SK-N-SH treated with all-trans-retinoic acid at 6 μM for 48 hours (cell line): ENCODE data around the gene PCDH12.

Experiments used
- ARNTL ChIP-seq: fragments of 450-650 bp; formaldehyde crosslinking; IDR thresholded peaks from 2 replicates; pipeline ENCODE4 v1.5.0; 2020; ENCODE audit warnings: low read depth, mild to moderate bottlenecking, moderate library complexity, borderline replicate concordance
- BACH2 ChIP-seq: fragments of 250-450 bp; sonication (Bioruptor Pico); IDR thresholded peaks from 2 replicates; pipeline ENCODE4 v1.9.0; 2021; ENCODE audit warnings: mild to moderate bottlenecking, borderline replicate concordance
- ESRRG ChIP-seq: fragments of 250-450 bp; sonication (Bioruptor Pico); IDR thresholded peaks from 2 replicates; pipeline ENCODE4 v1.6.1; 2021; ENCODE audit warnings: mild to moderate bottlenecking
- GLIS3 ChIP-seq: fragments of 250-450 bp; sonication (Bioruptor Pico); IDR thresholded peaks from 2 replicates; pipeline ENCODE4 v1.5.0; 2020; ENCODE audit warnings: mild to moderate bottlenecking, moderate library complexity
- OSR1 ChIP-seq: fragments of 250-450 bp; sonication (Bioruptor Pico); IDR thresholded peaks from 2 replicates; pipeline ENCODE4 v1.8.0; 2022; ENCODE audit warnings: moderate library complexity, mild to moderate bottlenecking, inconsistent platforms
- PATZ1 ChIP-seq: fragments of 250-450 bp; sonication (Bioruptor Pico); IDR thresholded peaks from 2 replicates; pipeline ENCODE4 v1.8.0; 2020; ENCODE audit warnings: mild to moderate bottlenecking, moderate library complexity, borderline replicate concordance
- RARB ChIP-seq: fragments of 250-450 bp; sonication (Bioruptor Pico); IDR thresholded peaks from 2 replicates; pipeline ENCODE4 v1.8.0; 2021; ENCODE audit warnings: mild to moderate bottlenecking, moderate library complexity
- TOX ChIP-seq: fragments of 250-450 bp; sonication (Bioruptor Pico); IDR thresholded peaks from 2 replicates; pipeline ENCODE4 v1.8.0; 2021; ENCODE audit warnings: mild to moderate bottlenecking, moderate library complexity, borderline replicate concordance
- ZFP3 ChIP-seq: fragments of 250-450 bp; sonication (Bioruptor Pico); IDR thresholded peaks from 2 replicates; pipeline ENCODE4 v1.5.0; 2020; ENCODE audit warnings: mild to moderate bottlenecking, moderate library complexity
- ZFP30 ChIP-seq: fragments of 450-650 bp; formaldehyde crosslinking; IDR thresholded peaks from 2 replicates; pipeline ENCODE4 v1.5.0; 2022; ENCODE audit warnings: mild to moderate bottlenecking, moderate library complexity
- ZNF565 ChIP-seq: fragments of 450-650 bp; formaldehyde crosslinking; conservative IDR thresholded peaks from 2 replicates; pipeline ENCODE4 v1.5.0; 2020; ENCODE audit warnings: low read depth, mild to moderate bottlenecking, moderate library complexity
- ZNF70 ChIP-seq: fragments of 450-650 bp; formaldehyde crosslinking; IDR thresholded peaks from 2 replicates; pipeline ENCODE4 v1.5.0; 2020; ENCODE audit warnings: mild to moderate bottlenecking, moderate library complexity

DNA sequence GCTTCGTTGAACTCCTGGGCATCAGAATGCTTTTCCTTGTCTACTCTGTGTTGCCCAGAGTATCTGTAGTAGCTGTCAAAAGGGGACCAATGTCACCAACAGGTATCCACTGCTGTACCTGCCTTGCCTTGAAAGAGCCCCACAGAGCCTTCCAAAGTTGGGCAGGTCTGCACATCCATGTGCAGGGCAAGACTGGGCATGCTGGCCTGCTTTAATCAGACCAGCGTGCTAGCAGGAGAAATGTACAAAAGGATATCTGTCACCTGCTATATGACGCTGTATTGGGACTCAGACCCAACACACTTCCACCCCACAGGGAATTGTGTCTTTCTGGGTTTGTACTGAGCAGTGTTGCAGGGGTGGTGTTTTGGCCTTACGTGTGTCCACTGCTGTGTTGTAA is 22.5 kb downstream of the PCDH12 start:
- no peak for TF ChIP-seq ARNTL (CRISPR knock-in tag)
- TF ChIP-seq ZNF70, result no peak
- TF ChIP-seq PATZ1 (CRISPR knock-in tag), result no peak
- TF ChIP-seq RARB (CRISPR knock-in tag), result no peak
- TF ChIP-seq ESRRG, result no peak
- TF ChIP-seq BACH2 (CRISPR knock-in tag), result no peak
- no peak for TF ChIP-seq OSR1
- no peak for TF ChIP-seq ZFP3
- no peak for TF ChIP-seq ZNF565
- TF ChIP-seq ZFP30, result no peak
- TF ChIP-seq GLIS3, result no peak
- TF ChIP-seq TOX (CRISPR knock-in tag), result no peak
